HCT116 (cell line): ENCODE results near the gene PCDHAC2. TPM values are rescaled to one million over a fixed set of nuclear protein-coding genes. Genes with fewer than 3 reads are reported as not detected.

Experiments used
- ATAC-seq: fragments of 200-7000 bp; cut with Tn5 transposase; 2 replicates; pipeline ENCODE4 v1.9.1; 2020; ENCODE audit warnings: mild to moderate bottlenecking, moderate library complexity
- BruUV-seq: library from RNA; stranded (reverse); fragments of 400-500 nt; replicated peaks from 2 replicates; lab custom pipeline; 2021; lab: Mats Ljungman, UMichigan
- CTCF ChIA-PET: fragments of 300-600 bp; sonication (Branson Sonifier 250); formaldehyde crosslinking; loops from one replicate; lab custom pipeline; 2021; ENCODE audit warnings: antibody characterized with exemption; lab: Charles Lee
- POLR2A ChIA-PET: fragments of 300-600, 350-600 bp; sonication (Branson Sonifier 250); formaldehyde crosslinking; loops from one replicate; lab custom pipeline; 2021; ENCODE audit warnings: antibody characterized with exemption; lab: Charles Lee
- RAD21 ChIA-PET, 2 experiments: fragments of 300-600 bp; sonication (Branson Sonifier 250); formaldehyde crosslinking; loops; one replicate each; lab custom pipeline; 2023; ENCODE audit warnings: low total read pairs in 2 of 2; ENCODE audit not compliant: uncharacterized antibody in 2 of 2, unreplicated experiment in 2 of 2, low non-redundant PET in 1 of 2; lab: Charles Lee
- DNase-seq: peaks from one replicate; pipeline ENCODE4 v3.0.0-alpha.2; 2010; ENCODE audit warnings: low read depth, low spot score
- H2AFZ ChIP-seq: fragments of 200-600 bp; shearing (Covaris generic), sonication (generic); 2 replicates; pipeline ENCODE4 v1.6.1; 2017; ENCODE audit warnings: low read depth, mixed run types, mixed read lengths, antibody characterized with exemption, low read length; ENCODE audit not compliant: poor library complexity, severe bottlenecking
- H3K27ac ChIP-seq: 2 replicates; pipeline ENCODE4 v1.5.1; 2012; ENCODE audit warnings: low read depth, low read length
- H3K27me3 ChIP-seq: fragments of 200-600 bp; sonication (generic); 2 replicates; pipeline ENCODE4 v1.6.1; 2016; ENCODE audit warnings: mixed run types, low read length, mixed read lengths; ENCODE audit not compliant: insufficient read depth
- H3K36me3 ChIP-seq, 2 experiments: fragments of 200-500 bp in 1 of 2; fragments of 200-600 bp in 1 of 2; sonication (Bioruptor generic) in 1 of 2; sonication (generic) in 1 of 2; 2 replicates each; pipeline versions ENCODE4 v1.5.1 to v1.6.1; 2014 to 2016; ENCODE audit warnings: low read length in 2 of 2, inconsistent platforms in 1 of 2, mixed read lengths in 1 of 2, mixed run types in 1 of 2; ENCODE audit not compliant: insufficient read depth in 2 of 2, control insufficient read depth in 1 of 2
- H3K4me1 ChIP-seq, 2 experiments: fragments of 200-600 bp in 1 of 2; sonication (generic) in 1 of 2; 2 replicates each; pipeline versions ENCODE4 v1.5.1 to v1.6.1; 2012 to 2017; ENCODE audit warnings: low read length in 2 of 2, inconsistent platforms in 1 of 2, mild to moderate bottlenecking in 1 of 2, mixed read lengths in 1 of 2, mixed run types in 1 of 2, moderate library complexity in 1 of 2; ENCODE audit not compliant: insufficient read depth in 2 of 2, control insufficient read depth in 1 of 2
- H3K4me2 ChIP-seq: fragments of 200-600 bp; sonication (generic); 2 replicates; pipeline ENCODE4 v1.6.1; 2017; ENCODE audit warnings: mixed run types, low read length, mixed read lengths
- H3K4me3 ChIP-seq, 2 experiments: fragments of 200-600 bp in 1 of 2; sonication (generic) in 1 of 2; replicated peaks in 1 of 2; 2 replicates each; pipeline ENCODE4 v1.5.1; 2011 to 2016; ENCODE audit warnings: low read length in 2 of 2, control low read depth in 1 of 2, low read depth in 1 of 2, mild to moderate bottlenecking in 1 of 2, mixed read lengths in 1 of 2, mixed run types in 1 of 2
- H3K79me2 ChIP-seq: fragments of 200-600 bp; sonication (generic); 2 replicates; pipeline ENCODE4 v1.6.1; 2017; ENCODE audit warnings: mild to moderate bottlenecking, mixed run types, low read length, moderate library complexity, mixed read lengths; ENCODE audit not compliant: insufficient read depth
- H3K9ac ChIP-seq: fragments of 200-600 bp; sonication (generic); 2 replicates; pipeline ENCODE4 v1.6.1; 2016; ENCODE audit warnings: low read length, mixed read lengths
- H3K9me2 ChIP-seq: fragments of 200-600 bp; sonication (generic), shearing (Covaris generic); 2 replicates; pipeline ENCODE4 v1.6.1; 2017; ENCODE audit warnings: mixed run types, mild to moderate bottlenecking, moderate library complexity; ENCODE audit not compliant: insufficient read depth
- H3K9me3 ChIP-seq, 2 experiments: fragments of 200-500 bp in 1 of 2; fragments of 200-600 bp in 1 of 2; sonication (Bioruptor generic) in 1 of 2; sonication (generic) in 1 of 2; 2 replicates each; pipeline ENCODE4 v1.6.1; 2014 to 2017; ENCODE audit warnings: low read length in 2 of 2, mixed read lengths in 2 of 2, inconsistent platforms in 1 of 2, low read depth in 1 of 2, mild to moderate bottlenecking in 1 of 2, mixed run types in 1 of 2, moderate library complexity in 1 of 2; ENCODE audit not compliant: control insufficient read depth in 1 of 2, insufficient read depth in 1 of 2
- H4K20me1 ChIP-seq: fragments of 200-600 bp; sonication (generic), shearing (Covaris generic); 2 replicates; pipeline ENCODE4 v1.6.1; 2017; ENCODE audit warnings: mixed run types, mild to moderate bottlenecking, moderate library complexity; ENCODE audit not compliant: insufficient read depth
- ATF3 ChIP-seq: IDR thresholded peaks from 2 replicates; pipeline ENCODE4 v1.6.1; 2012
- CEBPB ChIP-seq: IDR thresholded peaks from 2 replicates; pipeline ENCODE4 v1.6.1; 2012; ENCODE audit warnings: low read depth
- CTCF ChIP-seq, 3 experiments: fragments of 200-600 bp in 1 of 3; sonication (generic) in 1 of 3; IDR thresholded peaks in 2 of 3; conservative IDR thresholded peaks in 1 of 3; 2 replicates each; pipeline ENCODE4 v1.5.1; 2012 to 2017; ENCODE audit warnings: low read depth in 2 of 3, low read length in 2 of 3, antibody characterized with exemption in 1 of 3, borderline replicate concordance in 1 of 3, control low read depth in 1 of 3, mild to moderate bottlenecking in 1 of 3, mixed read lengths in 1 of 3, mixed run types in 1 of 3, moderate library complexity in 1 of 3; ENCODE audit not compliant: insufficient read depth in 1 of 3
- EGR1 ChIP-seq: IDR thresholded peaks from 2 replicates; pipeline ENCODE4 v1.6.1; 2012; ENCODE audit warnings: low read depth
- EZH2phosphoT487 ChIP-seq: fragments of 200-600 bp; IDR thresholded peaks from 2 replicates; pipeline ENCODE4 v1.6.1; 2018; ENCODE audit warnings: antibody characterized with exemption, borderline replicate concordance
- FOSL1 ChIP-seq: IDR thresholded peaks from 2 replicates; pipeline ENCODE4 v1.6.1; 2012; ENCODE audit warnings: low read depth
- JUND ChIP-seq: IDR thresholded peaks from 2 replicates; pipeline ENCODE4 v1.6.1; 2012
- MAX ChIP-seq: IDR thresholded peaks from 2 replicates; pipeline ENCODE4 v1.6.1; 2012
- POLR2A ChIP-seq: IDR thresholded peaks from 2 replicates; pipeline ENCODE4 v1.7.0; 2011; ENCODE audit warnings: borderline replicate concordance; ENCODE audit not compliant: insufficient read depth, insufficient read length; ENCODE audit errors: extremely low read depth
- RAD21 ChIP-seq: IDR thresholded peaks from 2 replicates; pipeline ENCODE4 v1.6.1; 2012; ENCODE audit warnings: low read depth, mild to moderate bottlenecking
- REST ChIP-seq: IDR thresholded peaks from 2 replicates; pipeline ENCODE4 v1.6.1; 2012; ENCODE audit warnings: low read depth
- SP1 ChIP-seq: IDR thresholded peaks from 2 replicates; pipeline ENCODE4 v1.6.1; 2012; ENCODE audit warnings: low read depth
- TCF7L2 ChIP-seq: IDR thresholded peaks from 2 replicates; pipeline ENCODE4 v1.7.0; 2011; ENCODE audit warnings: borderline replicate concordance, inconsistent platforms; ENCODE audit not compliant: insufficient read depth, insufficient read length; ENCODE audit errors: extremely low read depth
- ZFX ChIP-seq: fragments of 450-650 bp; IDR thresholded peaks from 2 replicates; pipeline ENCODE4 v1.6.1; 2017
- ZNF274 ChIP-seq: fragments of 200-500 bp; sonication (Bioruptor generic); IDR thresholded peaks from 2 replicates; pipeline ENCODE4 v1.6.1; 2014; ENCODE audit warnings: mild to moderate bottlenecking, low read depth, low read length, inconsistent platforms
- intact Hi-C: fragments of 100-400 bp; cut with micrococcal nuclease; formaldehyde crosslinking; loops from 2 replicates; pipeline ENCODE4 v1.10.0; 2022
- total RNA-seq: library from RNA; stranded (reverse); gene quantifications from one replicate; pipeline ENCODE4 v1.2.1, GENCODE V29; 2021; ENCODE audit not compliant: unreplicated experiment

PCDHAC2 gene
- total RNA-seq, 1 experiment from 2014 or later, result 3.2 TPM

GRCh38 chr5:140977003-140977402 is 10.7 kb downstream of the PCDHAC2 start:
- DNase-seq (no peak), ATAC-seq (no peak)
- Histone ChIP-seq H3K9me2 (no peaks in the 10 kb centered on the region), H3K9me3 (no peaks in the 10 kb centered on the region), H3K9ac (no peak overlapping the region), H3K79me2 (no peaks in the 10 kb centered on the region), H2AFZ (no peak overlapping the region), H3K27me3 (no peaks in the 10 kb centered on the region), H3K4me3 (no peak overlapping the region), H3K4me1 (no peaks in the 10 kb centered on the region), H3K4me2 (no peak overlapping the region), H3K27ac (no peak overlapping the region), H4K20me1 (no peaks in the 10 kb centered on the region), H3K36me3 (no peaks in the 10 kb centered on the region)
- CTCF ChIA-PET, result no interaction called here
- no peak for TF ChIP-seq REST
- TF ChIP-seq POLR2A, result no peak
- no peak for TF ChIP-seq TCF7L2
- 0 out of 2 replicates have a peak, but pooled peaks have one; percentile 8 for TF ChIP-seq FOSL1
- TF ChIP-seq MAX, result no peak
- TF ChIP-seq CEBPB, result peak; percentile 83
- TF ChIP-seq JUND, result no peak
- no peak for TF ChIP-seq EGR1
- no peak for TF ChIP-seq ATF3
- no peak for TF ChIP-seq ZFX
- TF ChIP-seq EZH2phosphoT487, result no peak
- TF ChIP-seq ZNF274, result no peak
- peak; percentile 10; the same call in 1 of the 2 replicates for TF ChIP-seq SP1
- no peak for TF ChIP-seq CTCF (IDR thresholded peaks at IDR 0.05 in 2 of 3, conservative IDR thresholded peaks at IDR 0.05 in 1 of 3; ENCODE audit: borderline replicate concordance in 1 of 3, insufficient read depth in 1 of 3, low read depth in 2 of 3, low read length in 2 of 3)
- no peak for TF ChIP-seq RAD21
- no TSS peak for BruUV-seq
- intact Hi-C loops, result no loop called here
- POLR2A ChIA-PET, result no interaction called here
- RAD21 ChIA-PET, result no interaction called here
